GM12878 (cell line): ENCODE results near the gene C1QTNF9B. TPM values are rescaled to one million over a fixed set of nuclear protein-coding genes. Genes with fewer than 3 reads are reported as not detected.

Source experiments
- ATAC-seq: fragments of 200-7000 bp; cut with Tn5 transposase; 3 replicates; pipeline ENCODE4 v1.9.1; 2020; ENCODE audit warnings: mild to moderate bottlenecking, moderate library complexity
- BruUV-seq: library from RNA; stranded (reverse); fragments of 400-500 nt; replicated peaks from 2 replicates; lab custom pipeline; 2021; lab: Mats Ljungman, UMichigan
- CTCF ChIA-PET: fragments of 300-600 bp; sonication (Branson Sonifier 250); formaldehyde crosslinking; extraction: SDS; loops from one replicate; lab custom pipeline; 2021; ENCODE audit warnings: inconsistent platforms; lab: Yijun Ruan, JAX
- POLR2A ChIA-PET: fragments of 350-600 bp; formaldehyde crosslinking; extraction: SDS; loops from one replicate; lab custom pipeline; 2021; ENCODE audit warnings: inconsistent platforms; lab: Charles Lee
- RAD21 ChIA-PET: fragments of 300-600 bp; sonication (Branson Sonifier 250); formaldehyde crosslinking; loops from one replicate; lab custom pipeline; 2023; ENCODE audit warnings: antibody characterized with exemption; ENCODE audit not compliant: unreplicated experiment; lab: Charles Lee
- SMC1A ChIA-PET: fragments of 300-600 bp; sonication (Branson Sonifier 250); formaldehyde crosslinking; loops from one replicate; lab custom pipeline; 2023; ENCODE audit not compliant: unreplicated experiment, uncharacterized antibody; lab: Charles Lee
- DNase-seq: peaks from one replicate; pipeline ENCODE4 v3.0.0-alpha.2; 2011; ENCODE audit warnings: low read depth, low spot score
- FAIRE-seq: peaks from 3 replicates; lab custom pipeline; 2011; peaks lifted over from hg19 to GRCh38; lab: Jason Lieb, UNC
- H2AFZ ChIP-seq: 2 replicates; pipeline ENCODE4 v1.6.0; 2011; ENCODE audit warnings: low read depth, low read length, control low read depth; ENCODE audit not compliant: control insufficient read depth
- H3K27ac ChIP-seq: 2 replicates; pipeline ENCODE4 v1.5.1; 2011; ENCODE audit warnings: control low read depth; ENCODE audit not compliant: control insufficient read depth, insufficient read depth
- H3K27me3 ChIP-seq, 2 experiments: replicated peaks in 1 of 2; 2 replicates each; pipeline versions ENCODE4 v1.6.0 to v1.6.1; 2011; ENCODE audit warnings: low read length in 1 of 2; ENCODE audit not compliant: control insufficient read depth in 2 of 2, insufficient read depth in 2 of 2
- H3K36me3 ChIP-seq, 2 experiments: 2 replicates each; pipeline ENCODE4 v1.5.1; 2011; ENCODE audit warnings: low read length in 1 of 2; ENCODE audit not compliant: control insufficient read depth in 2 of 2, insufficient read depth in 2 of 2
- H3K4me1 ChIP-seq: 2 replicates; pipeline ENCODE4 v1.6.1; 2011; ENCODE audit warnings: mild to moderate bottlenecking, low read length, moderate library complexity, mixed read lengths; ENCODE audit not compliant: control insufficient read depth, insufficient read depth
- H3K4me2 ChIP-seq: 2 replicates; pipeline ENCODE4 v1.6.0; 2011; ENCODE audit warnings: control low read depth; ENCODE audit not compliant: control insufficient read depth, insufficient read depth
- H3K4me3 ChIP-seq: fragments of 200-600 bp; sonication (generic); 2 replicates; pipeline ENCODE4 v1.5.1; 2016
- H3K79me2 ChIP-seq: 2 replicates; pipeline ENCODE4 v1.6.0; 2011; ENCODE audit warnings: low read length; ENCODE audit not compliant: control insufficient read depth, insufficient read depth
- H3K9ac ChIP-seq: 2 replicates; pipeline ENCODE4 v1.8.0; 2011; ENCODE audit warnings: low read length, control low read depth, mixed read lengths; ENCODE audit not compliant: control insufficient read depth, insufficient read depth
- H3K9me3 ChIP-seq: replicated peaks from 3 replicates; pipeline ENCODE4 v1.5.1; 2011; ENCODE audit warnings: mild to moderate bottlenecking, low read length; ENCODE audit not compliant: control insufficient read depth, insufficient read depth
- H4K20me1 ChIP-seq: 2 replicates; pipeline ENCODE4 v1.6.0; 2011; ENCODE audit not compliant: control insufficient read depth, insufficient read depth
- CREM ChIP-seq: IDR thresholded peaks from 2 replicates; pipeline ENCODE4 v1.6.1; 2014; ENCODE audit warnings: antibody characterized with exemption, low read depth
- E2F8 ChIP-seq: fragments of 450-650 bp; IDR thresholded peaks from 2 replicates; pipeline ENCODE4 v1.6.1; 2018; ENCODE audit warnings: mild to moderate bottlenecking, low read depth, moderate library complexity; ENCODE audit not compliant: partially characterized antibody
- IRF3 ChIP-seq: fragments of 450-650 bp; IDR thresholded peaks from 2 replicates; pipeline ENCODE4 v1.6.1; 2014; ENCODE audit warnings: mild to moderate bottlenecking
- JUND ChIP-seq: IDR thresholded peaks from 2 replicates; pipeline ENCODE4 v1.6.1; 2012; ENCODE audit warnings: low read depth, mild to moderate bottlenecking, low read length, improper control_type of control experiment, moderate library complexity
- MEF2B ChIP-seq: fragments of 450-650 bp; IDR thresholded peaks from 2 replicates; pipeline ENCODE4 v1.6.1; 2018; ENCODE audit warnings: mild to moderate bottlenecking, moderate library complexity; ENCODE audit not compliant: partially characterized antibody, poor library complexity, severe bottlenecking
- NR2C2 ChIP-seq: IDR thresholded peaks from 2 replicates; pipeline ENCODE4 v1.6.1; 2011; ENCODE audit warnings: borderline replicate concordance, low read depth; ENCODE audit not compliant: control insufficient read depth, insufficient read length
- POLR2AphosphoS5 ChIP-seq: IDR thresholded peaks from 2 replicates; pipeline ENCODE4 v1.6.1; 2011; ENCODE audit warnings: mild to moderate bottlenecking, low read length, inconsistent platforms
- RFX5 ChIP-seq: IDR thresholded peaks from 2 replicates; pipeline ENCODE4 v1.6.1; 2011; ENCODE audit warnings: low read depth, low read length, improper control_type of control experiment
- RUNX3 ChIP-seq: IDR thresholded peaks from 2 replicates; pipeline ENCODE4 v1.6.1; 2012; ENCODE audit warnings: low read length, inconsistent platforms
- SIX5 ChIP-seq: IDR thresholded peaks from 2 replicates; pipeline ENCODE4 v1.6.1; 2011; ENCODE audit warnings: mild to moderate bottlenecking, low read depth, low read length, moderate library complexity; ENCODE audit not compliant: severe bottlenecking
- SPI1 ChIP-seq: IDR thresholded peaks from 2 replicates; pipeline ENCODE4 v1.6.1; 2011; ENCODE audit warnings: low read depth, mild to moderate bottlenecking, low read length, moderate library complexity, borderline replicate concordance; ENCODE audit not compliant: insufficient read depth
- TAF1 ChIP-seq: IDR thresholded peaks from 2 replicates; pipeline ENCODE4 v1.6.1; 2011; ENCODE audit warnings: mild to moderate bottlenecking, low read depth, low read length, borderline replicate concordance
- WGBS: methylation state at CpG from one replicate; pipeline ENCODE4 v1.1.6; 2016; ENCODE audit warnings: low lambda C conversion rate; ENCODE audit not compliant: insufficient replicate concordance, insufficient coverage; ENCODE audit errors: missing lambda C conversion rate; 5-methylcytosine and 5-hydroxymethylcytosine counted together
- in situ Hi-C: fragments of 300-500 bp; cut with MboI; formaldehyde crosslinking; loops from 9 replicates; pipeline ENCODE4 v1.14.3; 2018; ENCODE audit warnings: mixed read lengths
- intact Hi-C: fragments of 100-400 bp; cut with micrococcal nuclease; formaldehyde crosslinking; loops from one replicate; pipeline ENCODE4 v1.14.2; 2022; ENCODE audit not compliant: unreplicated experiment
- polyA plus RNA-seq, 11 experiments: library from polyadenylated mRNA; depleted of rRNA in 4 of 11; unstranded in 6 of 11; stranded (reverse) in 5 of 11; fragments of >200 nt; fragmentation: Nextera tagmentation in 4 of 11; fragmentation: Illumina TruSeq in 1 of 11; extraction: Ambion mirVana in 4 of 11; extraction: Trizol in 1 of 11; gene quantifications; 1 replicate in 1 of 11; 2 replicates in 10 of 11; pipeline versions ENCODE4 v1.2.1 to v1.2.3, GENCODE V29; 2011 to 2016; ENCODE audit warnings: inconsistent platforms in 2 of 11, missing spikeins in 2 of 11, low read depth in 1 of 11
- total RNA-seq, 4 experiments: library from RNA; depleted of rRNA in 3 of 4; stranded (reverse); fragments of >200 nt in 3 of 4; fragmentation: Illumina TruSeq in 1 of 4; extraction: Trizol in 1 of 4; gene quantifications; 2 replicates each; pipeline versions ENCODE4 v1.2.1 to v1.2.3, GENCODE V29; 2013 to 2021

The C1QTNF9B gene
- total and polyA plus RNA-seq, 10 of the 15 experiments (the other 5 are each of a cell fraction or from before 2014, with no cell fraction given): 0.10 to 0.48 (median 0.32) TPM; not detected in 6

GRCh38 chr13:23866420-23867026 lies 30.8 kb downstream of the C1QTNF9B start (continued):
- TF ChIP-seq IRF3: no peak

GRCh38 chr13:23865906-23866305 lies 31.4 kb downstream of the C1QTNF9B start:
- no peak overlapping the region for H2AFZ ChIP-seq
- 70% methylated on average over 7 of the region's 7 CpGs for WGBS
- ChIA-PET CTCF (interaction anchor here (0.5 to 1.7 kb wide), 4 partner anchors 10 to 467 kb away, joined by 3 to 4 read pairs (median 4); no protein-coding TSS in a partner anchor), SMC1A (interaction anchor here (0.9 to 1.1 kb wide), 2 partner anchors 10 to 20 kb away, joined by 3 read pairs; no protein-coding TSS in a partner anchor), RAD21 (interaction anchor here (1.1 kb wide), 1 partner anchor 17 kb away, joined by 3 read pairs; no protein-coding TSS in a partner anchor), POLR2A (interaction anchor here (0.5 to 0.7 kb wide), 2 partner anchors 7 to 100 kb away, joined by 3 read pairs; no protein-coding TSS in a partner anchor)
- H3K4me2 ChIP-seq: no peak overlapping the region
- no peak overlapping the region for H3K27ac ChIP-seq
- no peaks in the 10 kb centered on the region for H3K79me2 ChIP-seq
- no TSS peak for BruUV-seq
- H3K4me3 ChIP-seq: no peak overlapping the region
- DNase-seq (no peak), FAIRE-seq (no peak), ATAC-seq (peak; percentile 72)
- intact Hi-C loops (no loop called here), in situ Hi-C loops (no loop called here)
- H3K9ac ChIP-seq: no peak overlapping the region
- no peaks in the 10 kb centered on the region for H4K20me1 ChIP-seq
- H3K27me3 ChIP-seq: no peaks in the 10 kb centered on the region
- H3K4me1 ChIP-seq: peaks cover 3% of the 10 kb centered on the region
- TF ChIP-seq IRF3: no peak
- no peak for TF ChIP-seq TAF1
- TF ChIP-seq RUNX3: peak; percentile 42; the same call in 1 of the 2 replicates
- no peak for TF ChIP-seq POLR2AphosphoS5
- no peak for TF ChIP-seq JUND
- no peak for TF ChIP-seq CREM
- TF ChIP-seq SIX5: no peak
- no peak for TF ChIP-seq NR2C2
- peak; percentile 29; the same call in 1 of the 2 replicates for TF ChIP-seq SPI1
- peak; percentile 11 for TF ChIP-seq MEF2B
- TF ChIP-seq RFX5: no peak
- no peak for TF ChIP-seq E2F8
- no peaks in the 10 kb centered on the region for H3K36me3 ChIP-seq
- no peaks in the 10 kb centered on the region for H3K9me3 ChIP-seq
